ENCODE results near the gene CD300E.
"Not testable (repeated sequence)": the region's sequence is repeated elsewhere in the genome, so short reads cannot be mapped to it uniquely, and the experiment has no call there.

The CD300E gene

DNA sequence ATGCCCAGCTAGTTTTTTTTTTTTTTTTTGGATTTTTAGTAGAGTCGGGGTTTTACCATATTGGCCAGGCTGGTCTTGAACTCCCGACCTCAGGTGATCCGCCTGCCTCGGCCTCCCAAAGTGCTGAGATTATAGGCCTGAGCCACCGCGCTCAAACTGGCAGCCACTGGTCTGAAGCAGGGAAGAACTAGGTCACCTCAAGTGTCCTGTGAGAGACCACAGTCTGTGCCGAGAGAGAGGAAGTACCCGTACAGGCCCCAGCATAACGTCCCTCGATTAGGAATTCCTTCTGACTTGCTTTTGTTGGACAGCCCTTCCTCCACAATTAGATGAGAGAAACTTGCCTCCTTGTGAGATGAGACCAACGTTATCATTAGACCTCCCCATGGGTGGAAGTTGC lies 13.7 kb upstream of the CD300E start:
- DNase-seq (ENCODE audit: low read depth) = no peak
- H3K4me3 ChIP-seq (ENCODE audit: low read depth, low read length) = no peak overlapping the region
- TF ChIP-seq, protein P1, sequence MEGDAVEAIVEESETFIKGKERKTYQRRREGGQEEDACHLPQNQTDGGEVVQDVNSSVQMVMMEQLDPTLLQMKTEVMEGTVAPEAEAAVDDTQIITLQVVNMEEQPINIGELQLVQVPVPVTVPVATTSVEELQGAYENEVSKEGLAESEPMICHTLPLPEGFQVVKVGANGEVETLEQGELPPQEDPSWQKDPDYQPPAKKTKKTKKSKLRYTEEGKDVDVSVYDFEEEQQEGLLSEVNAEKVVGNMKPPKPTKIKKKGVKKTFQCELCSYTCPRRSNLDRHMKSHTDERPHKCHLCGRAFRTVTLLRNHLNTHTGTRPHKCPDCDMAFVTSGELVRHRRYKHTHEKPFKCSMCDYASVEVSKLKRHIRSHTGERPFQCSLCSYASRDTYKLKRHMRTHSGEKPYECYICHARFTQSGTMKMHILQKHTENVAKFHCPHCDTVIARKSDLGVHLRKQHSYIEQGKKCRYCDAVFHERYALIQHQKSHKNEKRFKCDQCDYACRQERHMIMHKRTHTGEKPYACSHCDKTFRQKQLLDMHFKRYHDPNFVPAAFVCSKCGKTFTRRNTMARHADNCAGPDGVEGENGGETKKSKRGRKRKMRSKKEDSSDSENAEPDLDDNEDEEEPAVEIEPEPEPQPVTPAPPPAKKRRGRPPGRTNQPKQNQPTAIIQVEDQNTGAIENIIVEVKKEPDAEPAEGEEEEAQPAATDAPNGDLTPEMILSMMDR (IDR thresholded peaks at IDR 0.05; ENCODE audit: insufficient read depth, low read depth, low read length, missing control alignments) = no peak

DNA sequence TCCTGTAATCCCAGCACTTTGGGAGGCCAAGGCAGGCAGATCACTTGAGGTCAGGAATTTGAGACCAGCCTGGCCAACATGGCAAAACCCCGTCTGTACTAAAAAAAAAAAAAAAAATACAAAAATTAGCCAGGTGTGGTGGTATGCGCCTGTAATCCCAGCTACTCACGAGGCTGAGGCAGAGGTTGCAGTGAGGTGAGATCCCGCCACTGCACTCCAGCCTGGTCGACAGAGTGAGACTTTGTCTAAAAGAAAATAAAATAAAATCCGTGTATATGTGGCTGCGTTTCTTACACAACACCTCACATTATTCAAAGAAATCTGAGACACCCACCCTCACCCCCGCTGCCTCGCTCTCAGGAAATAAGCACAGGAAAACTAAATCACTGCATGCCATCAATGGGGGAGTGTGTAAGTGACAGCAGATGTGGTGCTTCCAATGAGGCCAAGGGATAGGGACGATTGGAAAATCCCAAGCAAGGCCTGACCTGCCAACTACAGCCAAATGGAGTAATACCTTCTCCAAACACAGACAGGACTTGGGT lies 13.1 kb upstream of the CD300E start:
- H3K4me3 ChIP-seq (ENCODE audit: low read depth, low read length); DNase-seq (ENCODE audit: low read depth): not testable (repeated sequence)

DNA sequence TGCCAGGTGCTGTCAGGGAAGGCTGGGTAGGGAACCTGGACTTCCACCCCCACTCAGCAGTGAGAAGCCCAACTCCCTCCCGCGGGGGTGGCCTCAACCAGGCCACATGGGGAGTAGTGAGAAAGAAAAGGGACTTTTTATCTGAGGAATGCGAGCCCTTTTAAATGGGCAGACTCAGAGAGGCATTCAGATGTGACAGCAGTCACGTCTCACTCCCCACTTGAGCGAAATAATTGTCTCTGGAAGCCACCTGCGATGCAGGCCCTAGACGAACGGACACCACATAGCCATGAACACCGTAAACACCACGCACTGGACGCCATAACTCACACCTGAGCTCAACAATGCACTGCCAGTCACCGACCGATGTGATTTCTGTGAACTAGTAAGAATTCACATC lies 11.9 kb upstream of the CD300E start:
- DNase-seq (ENCODE audit: low read depth) = no peak

DNA sequence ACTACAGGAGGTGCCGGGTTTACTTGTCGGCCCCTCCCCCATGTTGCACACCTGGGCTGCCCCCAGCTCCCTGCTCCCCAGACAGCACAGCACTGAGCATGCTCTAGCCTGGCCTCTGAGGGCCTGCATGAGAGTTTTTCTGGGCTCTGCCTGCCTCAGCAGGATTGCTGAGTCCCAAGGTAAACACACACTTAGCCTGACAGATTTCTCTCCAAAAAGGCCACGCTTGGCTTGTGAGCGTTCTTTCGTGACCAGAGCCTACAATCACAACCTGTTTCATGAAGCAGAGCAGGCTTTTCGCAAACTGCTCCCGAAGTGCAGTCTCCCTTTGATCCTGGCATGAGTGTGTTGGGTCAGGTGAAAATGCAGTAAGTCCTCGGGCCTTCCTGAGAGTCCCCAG lies 9.8 kb upstream of the CD300E start:
- no peak overlapping the region for H3K4me3 ChIP-seq (ENCODE audit: low read depth, low read length)
- no peak for DNase-seq (ENCODE audit: low read depth)
- TF ChIP-seq, protein P1 (IDR thresholded peaks at IDR 0.05; ENCODE audit: insufficient read depth, low read depth, low read length, missing control alignments) = no peak

More for the DNA sequence above, 11.9 kb upstream of the CD300E start:
- H3K4me3 ChIP-seq (ENCODE audit: low read depth, low read length) = no peak overlapping the region
- TF ChIP-seq, protein P1 (IDR thresholded peaks at IDR 0.05; ENCODE audit: insufficient read depth, low read depth, low read length, missing control alignments) = no peak

DNA sequence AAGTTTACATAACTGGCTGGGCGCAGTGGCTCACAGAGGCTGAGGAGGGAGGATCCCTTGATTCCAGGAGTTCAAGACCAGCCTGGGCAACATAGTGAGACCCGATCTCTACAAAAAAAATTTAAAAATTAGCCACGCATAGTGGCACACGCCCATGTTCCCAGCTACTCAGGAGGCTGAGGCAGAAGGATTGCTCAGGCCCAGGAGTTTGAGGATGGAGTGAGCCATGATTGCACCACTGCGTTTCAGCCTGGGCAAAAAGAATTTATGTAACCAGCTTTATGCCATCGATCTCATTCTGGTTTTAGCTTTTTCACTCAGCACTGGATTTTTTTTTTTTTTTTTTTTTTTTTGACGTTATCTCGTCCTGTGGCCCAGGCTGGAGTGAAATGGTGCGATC lies 9.1 kb upstream of the CD300E start:
- TF ChIP-seq, protein P1 (IDR thresholded peaks at IDR 0.05; ENCODE audit: insufficient read depth, low read depth, low read length, missing control alignments) = no peak
- no peak overlapping the region for H3K4me3 ChIP-seq (ENCODE audit: low read depth, low read length)
- DNase-seq (ENCODE audit: low read depth) = no peak

DNA sequence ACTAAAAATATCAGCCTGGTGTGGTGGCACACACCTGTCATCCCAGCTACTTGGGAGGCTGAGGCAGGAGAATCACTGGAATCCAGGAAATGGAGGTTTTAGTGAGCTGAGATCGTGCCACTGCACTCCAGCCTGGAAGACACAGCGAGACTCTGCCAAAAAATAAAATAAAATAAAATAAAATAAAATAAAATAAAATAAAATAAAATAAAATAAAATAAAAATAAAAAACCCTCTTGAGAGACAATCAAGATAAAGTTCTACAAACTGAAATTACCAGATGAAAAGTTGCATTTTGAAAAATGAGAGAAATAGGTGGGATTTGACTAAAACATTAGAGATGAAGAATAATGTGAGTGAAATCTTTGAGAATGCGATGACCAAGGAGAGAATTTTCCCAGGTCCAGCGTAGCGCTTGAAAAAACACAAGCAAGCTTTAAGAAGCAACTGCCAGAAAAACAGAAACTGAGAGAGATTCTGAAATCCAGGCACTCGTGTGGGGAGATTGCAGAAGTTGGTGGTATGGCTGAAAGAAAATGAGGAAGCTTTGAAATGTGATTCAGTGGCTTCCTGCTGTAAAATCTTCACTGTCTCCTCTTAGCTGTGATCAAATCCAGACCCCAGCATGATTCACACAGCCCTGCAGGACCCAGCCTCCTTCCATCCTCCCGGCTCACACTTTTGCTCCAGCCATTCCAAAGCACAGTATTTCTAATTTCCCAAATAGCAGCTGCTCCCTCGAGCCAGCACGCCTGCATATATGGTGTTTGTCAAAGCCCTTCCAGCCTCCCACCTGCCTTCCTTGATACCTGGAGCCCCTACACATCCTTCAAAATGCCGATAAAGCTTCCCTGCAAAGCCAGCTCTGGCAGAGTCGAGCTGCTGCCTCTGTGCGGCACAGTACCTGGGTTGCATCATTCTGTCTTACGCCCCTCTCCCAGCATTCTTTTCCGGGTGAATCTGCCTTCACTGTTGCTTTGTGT lies 8.2 kb upstream of the CD300E start:
- TF ChIP-seq, protein P1 (IDR thresholded peaks at IDR 0.05; ENCODE audit: insufficient read depth, low read depth, low read length, missing control alignments) = no peak
- no peak overlapping the region for H3K4me3 ChIP-seq (ENCODE audit: low read depth, low read length)
- DNase-seq (ENCODE audit: low read depth) = peak; percentile 18

DNA sequence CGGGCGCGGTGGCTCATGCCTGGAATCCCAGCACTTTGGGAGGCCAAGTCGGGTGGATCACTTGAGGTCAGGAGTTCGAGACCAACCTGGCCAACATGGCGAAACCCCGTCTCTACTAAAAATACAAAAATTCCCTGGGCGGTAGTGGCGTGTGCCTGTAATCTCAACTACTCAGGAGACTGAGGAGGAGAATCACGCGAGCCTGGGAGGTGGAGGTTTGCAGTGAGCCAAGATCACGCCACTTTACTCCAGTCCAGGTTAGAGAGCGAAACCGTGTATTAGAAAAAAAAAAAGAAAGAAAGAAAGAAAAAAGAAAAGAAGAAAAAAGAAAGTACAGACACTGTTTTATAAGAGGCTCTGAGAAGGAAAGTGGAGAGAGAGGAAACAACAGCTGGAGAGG lies 6.7 kb upstream of the CD300E start:
- not testable (repeated sequence) for DNase-seq (ENCODE audit: low read depth)

DNA sequence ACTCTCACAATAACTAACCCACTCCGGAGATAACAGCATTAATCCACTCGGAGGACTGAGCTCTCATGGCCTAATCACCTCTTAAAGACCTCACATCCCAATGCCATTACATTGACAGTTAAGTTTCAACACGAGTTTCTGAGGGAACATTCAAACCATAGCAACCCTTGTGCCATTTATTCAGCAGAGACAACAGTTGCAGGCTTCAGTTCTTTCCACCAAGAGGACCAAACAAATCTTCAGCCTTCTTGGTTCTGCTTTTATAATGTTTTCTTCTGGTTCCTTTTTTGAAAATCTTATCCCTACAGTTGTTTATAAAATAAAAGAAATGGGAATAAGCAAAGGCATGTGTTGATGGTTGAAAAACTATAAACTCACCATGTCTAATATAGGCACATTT lies 2.1 kb upstream of the CD300E start:
- DNase-seq (ENCODE audit: low read depth) = no peak
- TF ChIP-seq, protein P1 (IDR thresholded peaks at IDR 0.05; ENCODE audit: insufficient read depth, low read depth, low read length, missing control alignments) = no peak
- H3K4me3 ChIP-seq (ENCODE audit: low read depth, low read length) = no peak overlapping the region

More for the DNA sequence above, 6.7 kb upstream of the CD300E start:
- H3K4me3 ChIP-seq (ENCODE audit: low read depth, low read length) = not testable (repeated sequence)
